Measurements from ENCODE around the gene ACKR2.

ACKR2 gene

GRCh38 chr3:42892169-42892568 is 82.9 kb downstream of the ACKR2 start:
- DNase-seq = no peak

GRCh38 chr3:42892807-42893206 is 83.6 kb downstream of the ACKR2 start:
- DNase-seq = no peak

GRCh38 chr3:42894698-42895579 is 85.7 kb downstream of the ACKR2 start:
- no peak for DNase-seq

GRCh38 chr3:42895580-42895868 is 86.3 kb downstream of the ACKR2 start:
- DNase-seq = no peak

- no peak for DNase-seq
Observed at GRCh38 chr3:42898896-42899675, 89.8 kb downstream of the ACKR2 start.

- DNase-seq = no peak
Observed at GRCh38 chr3:42900226-42901072, 91.2 kb downstream of the ACKR2 start.

GRCh38 chr3:42901073-42901415 is 91.8 kb downstream of the ACKR2 start:
- no peak for DNase-seq

- no peak for DNase-seq
Observed at GRCh38 chr3:42902257-42902656, 93.0 kb downstream of the ACKR2 start.

GRCh38 chr3:42904076-42904475 is 94.8 kb downstream of the ACKR2 start:
- no peak for DNase-seq

- DNase-seq = no peak
Observed at GRCh38 chr3:42905740-42906069, 96.5 kb downstream of the ACKR2 start.

GRCh38 chr3:42906070-42906847 is 97.0 kb downstream of the ACKR2 start, which contains the start of gene ZNF662:
Gene ZNF662 (plus strand): TSS chr3:42906142. CDS start chr3:42908115, 1,973 bp downstream.
- DNase-seq = peak; percentile 89

GRCh38 chr3:42906848-42907183 is 97.6 kb downstream of the ACKR2 start:
- no peak for DNase-seq

GRCh38 chr3:42908675-42909074 is 99.4 kb downstream of the ACKR2 start:
- no peak for DNase-seq

- no peak for DNase-seq
Observed at GRCh38 chr3:42911551-42911950, 102.3 kb downstream of the ACKR2 start.

- DNase-seq = no peak
Observed at GRCh38 chr3:42914771-42915515, 105.7 kb downstream of the ACKR2 start.
